ENCODE measurements around the gene DHRS4. TPM values are rescaled to one million over a fixed set of nuclear protein-coding genes. Genes with fewer than 3 reads are reported as not detected.

Gene DHRS4
- total RNA-seq, 1 experiment from 2014 or later, result 12.7 TPM

DNA sequence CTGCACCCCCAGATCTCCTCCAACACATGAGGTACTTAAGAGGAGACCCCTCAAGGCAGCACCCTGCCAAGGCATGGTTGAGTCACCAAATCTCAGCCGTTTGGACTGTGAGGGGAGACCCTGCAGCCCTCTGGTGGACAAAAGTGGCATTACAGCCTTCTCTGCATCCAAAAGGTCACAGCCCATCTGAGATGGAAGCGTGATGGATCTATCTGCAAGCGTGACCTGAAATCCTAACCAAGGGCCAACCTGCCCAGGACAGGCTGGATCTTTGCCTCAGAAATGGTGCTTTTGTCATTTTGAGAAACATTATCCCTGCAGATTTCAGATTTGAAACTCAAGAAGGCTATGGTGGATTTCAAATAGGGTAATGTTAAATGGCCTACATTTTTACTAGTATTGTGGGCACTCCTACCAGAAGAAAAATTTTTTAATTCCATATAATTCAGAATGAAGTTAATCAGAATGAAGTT, 23.7 kb upstream of the DHRS4 start:
- peaks cover 3% of the 10 kb centered on the region; the same call in 1 of the 2 replicates for H3K79me2 ChIP-seq (ENCODE audit: insufficient read depth, low read length)
- H3K36me3 Mint-ChIP-seq (ENCODE audit: insufficient read depth in 1 of 3, low read depth in 3 of 3), result no peaks in the 10 kb centered on the region; a peak in 1 of 7 replicates
- H2BK15ac ChIP-seq (ENCODE audit: low read depth, low read length), result no peak overlapping the region

More for the DNA sequence above, 23.7 kb upstream of the DHRS4 start:
- peak; percentile 83 for DNase-seq
- peaks cover 10% of the 10 kb centered on the region for H3K27me3 Mint-ChIP-seq (ENCODE audit: low read depth)
- no peak overlapping the region for H3K18ac ChIP-seq (ENCODE audit: insufficient read length, low read depth, low read length)
- peaks cover 0 to 11% of the 10 kb centered on the region in 2 experiments; a peak in 3 of 5 replicates for H3K9me3 Mint-ChIP-seq
- H3K56ac ChIP-seq (ENCODE audit: insufficient read length, low read depth, low read length), result no peak overlapping the region
- peak; percentile 84 for TF ChIP-seq CTCF (conservative IDR thresholded peaks at IDR 0.05)
- H2BK20ac ChIP-seq (ENCODE audit: low read depth, low read length, poor library complexity, severe bottlenecking), result no peak overlapping the region
- H3K4me1 ChIP-seq (ENCODE audit: insufficient read depth, low read length), result no peaks in the 10 kb centered on the region
- H2BK120ac ChIP-seq (ENCODE audit: low read depth, low read length, poor library complexity, severe bottlenecking), result no peak overlapping the region
- H3K4me2 ChIP-seq (ENCODE audit: insufficient read depth, insufficient read length, low read length), result no peak overlapping the region
- H2AFZ ChIP-seq (ENCODE audit: low read length), result no peak overlapping the region
- no peak overlapping the region for H2BK5ac ChIP-seq (ENCODE audit: insufficient read length, low read length)
- no peak overlapping the region for H3K14ac ChIP-seq (ENCODE audit: insufficient read depth, low read length)
- WGBS (ENCODE audit: extremely low coverage, insufficient read length, low lambda C conversion rate), result no CpG with 5 or more reads among the region's 3 CpGs
- no peaks in the 10 kb centered on the region for H3K79me1 ChIP-seq (ENCODE audit: insufficient read depth, low read depth, low read length, poor library complexity, severe bottlenecking)
- H4K8ac ChIP-seq (replicated peaks; ENCODE audit: insufficient read length, low read depth, low read length), result no peak overlapping the region
- H3K27ac Mint-ChIP-seq, result no peak overlapping the region
- H3K4me3 Mint-ChIP-seq, result no peak overlapping the region
- H3K27me3 ChIP-seq (ENCODE audit: insufficient read depth, low read length), result no peaks in the 10 kb centered on the region
- no peaks in the 10 kb centered on the region for H3K23me2 ChIP-seq (ENCODE audit: insufficient read length, low read depth, low read length, poor library complexity, severe bottlenecking)
- peaks cover 5 to 7% of the 10 kb centered on the region in 2 experiments for H3K4me1 Mint-ChIP-seq
- no peak overlapping the region for H2BK12ac ChIP-seq (ENCODE audit: insufficient read length, low read depth, low read length)
- no peak overlapping the region for H4K91ac ChIP-seq (ENCODE audit: insufficient read length, low read depth, low read length)
- no peak overlapping the region for H3K4ac ChIP-seq (ENCODE audit: low read depth, low read length)
- no peak overlapping the region for H2AK5ac ChIP-seq (ENCODE audit: insufficient read length, low read length)
- no peak overlapping the region for H3T11ph ChIP-seq (ENCODE audit: low read length)
- H4K20me1 ChIP-seq (ENCODE audit: control insufficient read depth, insufficient read depth, insufficient read length), result no peaks in the 10 kb centered on the region
- H4K5ac ChIP-seq (ENCODE audit: insufficient read length, low read depth, low read length), result no peak overlapping the region
- no peak overlapping the region for H3K27ac ChIP-seq (ENCODE audit: insufficient read length, low read depth, low read length)
- no peaks in the 10 kb centered on the region for H3K9me3 ChIP-seq (ENCODE audit: control insufficient read depth, low read depth, low read length)
- H3K23ac ChIP-seq (ENCODE audit: insufficient read length, low read depth, low read length), result no peak overlapping the region
- H3K9ac ChIP-seq (ENCODE audit: extremely low read depth, insufficient read length, low read length), result no peak overlapping the region

All from H9 (cell line).